Panc1 (cell line): ENCODE data around the gene DEFB123.

Experiments used
- POLR2AphosphoS5 ChIP-seq: IDR thresholded peaks from 2 replicates; pipeline ENCODE4 v1.6.1; 2012; ENCODE audit warnings: mild to moderate bottlenecking, low read depth, low read length, moderate library complexity
- SIN3A ChIP-seq: IDR thresholded peaks from 2 replicates; pipeline ENCODE4 v1.6.1; 2012; ENCODE audit warnings: low read depth, mild to moderate bottlenecking, low read length, moderate library complexity, borderline replicate concordance; ENCODE audit not compliant: insufficient read depth
- TF ChIP-seq, protein P1 (sequence below): fragments of 450-650 bp; IDR thresholded peaks from 2 replicates; pipeline ENCODE4 v1.5.1; 2017; ENCODE audit warnings: mild to moderate bottlenecking
- TF ChIP-seq, protein P2 (sequence below), 2 experiments: IDR thresholded peaks; 2 replicates each; pipeline ENCODE4 v1.6.1; 2011 to 2012; ENCODE audit warnings: low read depth in 2 of 2, control low read depth in 1 of 2, low read length in 1 of 2, mild to moderate bottlenecking in 1 of 2, moderate library complexity in 1 of 2; ENCODE audit not compliant: insufficient read depth in 1 of 2

- TF ChIP-seq, protein P1, sequence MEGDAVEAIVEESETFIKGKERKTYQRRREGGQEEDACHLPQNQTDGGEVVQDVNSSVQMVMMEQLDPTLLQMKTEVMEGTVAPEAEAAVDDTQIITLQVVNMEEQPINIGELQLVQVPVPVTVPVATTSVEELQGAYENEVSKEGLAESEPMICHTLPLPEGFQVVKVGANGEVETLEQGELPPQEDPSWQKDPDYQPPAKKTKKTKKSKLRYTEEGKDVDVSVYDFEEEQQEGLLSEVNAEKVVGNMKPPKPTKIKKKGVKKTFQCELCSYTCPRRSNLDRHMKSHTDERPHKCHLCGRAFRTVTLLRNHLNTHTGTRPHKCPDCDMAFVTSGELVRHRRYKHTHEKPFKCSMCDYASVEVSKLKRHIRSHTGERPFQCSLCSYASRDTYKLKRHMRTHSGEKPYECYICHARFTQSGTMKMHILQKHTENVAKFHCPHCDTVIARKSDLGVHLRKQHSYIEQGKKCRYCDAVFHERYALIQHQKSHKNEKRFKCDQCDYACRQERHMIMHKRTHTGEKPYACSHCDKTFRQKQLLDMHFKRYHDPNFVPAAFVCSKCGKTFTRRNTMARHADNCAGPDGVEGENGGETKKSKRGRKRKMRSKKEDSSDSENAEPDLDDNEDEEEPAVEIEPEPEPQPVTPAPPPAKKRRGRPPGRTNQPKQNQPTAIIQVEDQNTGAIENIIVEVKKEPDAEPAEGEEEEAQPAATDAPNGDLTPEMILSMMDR = no peak
- TF ChIP-seq POLR2AphosphoS5 (no peak), SIN3A (no peak)
- TF ChIP-seq, protein P2, sequence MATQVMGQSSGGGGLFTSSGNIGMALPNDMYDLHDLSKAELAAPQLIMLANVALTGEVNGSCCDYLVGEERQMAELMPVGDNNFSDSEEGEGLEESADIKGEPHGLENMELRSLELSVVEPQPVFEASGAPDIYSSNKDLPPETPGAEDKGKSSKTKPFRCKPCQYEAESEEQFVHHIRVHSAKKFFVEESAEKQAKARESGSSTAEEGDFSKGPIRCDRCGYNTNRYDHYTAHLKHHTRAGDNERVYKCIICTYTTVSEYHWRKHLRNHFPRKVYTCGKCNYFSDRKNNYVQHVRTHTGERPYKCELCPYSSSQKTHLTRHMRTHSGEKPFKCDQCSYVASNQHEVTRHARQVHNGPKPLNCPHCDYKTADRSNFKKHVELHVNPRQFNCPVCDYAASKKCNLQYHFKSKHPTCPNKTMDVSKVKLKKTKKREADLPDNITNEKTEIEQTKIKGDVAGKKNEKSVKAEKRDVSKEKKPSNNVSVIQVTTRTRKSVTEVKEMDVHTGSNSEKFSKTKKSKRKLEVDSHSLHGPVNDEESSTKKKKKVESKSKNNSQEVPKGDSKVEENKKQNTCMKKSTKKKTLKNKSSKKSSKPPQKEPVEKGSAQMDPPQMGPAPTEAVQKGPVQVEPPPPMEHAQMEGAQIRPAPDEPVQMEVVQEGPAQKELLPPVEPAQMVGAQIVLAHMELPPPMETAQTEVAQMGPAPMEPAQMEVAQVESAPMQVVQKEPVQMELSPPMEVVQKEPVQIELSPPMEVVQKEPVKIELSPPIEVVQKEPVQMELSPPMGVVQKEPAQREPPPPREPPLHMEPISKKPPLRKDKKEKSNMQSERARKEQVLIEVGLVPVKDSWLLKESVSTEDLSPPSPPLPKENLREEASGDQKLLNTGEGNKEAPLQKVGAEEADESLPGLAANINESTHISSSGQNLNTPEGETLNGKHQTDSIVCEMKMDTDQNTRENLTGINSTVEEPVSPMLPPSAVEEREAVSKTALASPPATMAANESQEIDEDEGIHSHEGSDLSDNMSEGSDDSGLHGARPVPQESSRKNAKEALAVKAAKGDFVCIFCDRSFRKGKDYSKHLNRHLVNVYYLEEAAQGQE (IDR thresholded peaks at IDR 0.05; ENCODE audit: insufficient read depth in 1 of 2, low read depth in 2 of 2, low read length in 1 of 2) = no peak
These were observed 36.5 kb upstream of the DEFB123 start for GRCh38 chr20:31403886-31404285.
